NT2/D1 (cell line): Measurements from ENCODE around the gene OLFML2A.

Experiments used
- SUZ12 ChIP-seq: IDR thresholded peaks from 2 replicates; pipeline ENCODE4 v1.6.1; 2011; ENCODE audit not compliant: insufficient read length, insufficient read depth; ENCODE audit errors: extremely low read depth
- YY1 ChIP-seq: IDR thresholded peaks from 2 replicates; pipeline ENCODE4 v1.6.1; 2011; ENCODE audit not compliant: insufficient read length, insufficient read depth
- ZNF274 ChIP-seq: IDR thresholded peaks from 2 replicates; pipeline ENCODE4 v1.6.1; 2011; ENCODE audit warnings: mild to moderate bottlenecking, low read depth, low read length

DNA sequence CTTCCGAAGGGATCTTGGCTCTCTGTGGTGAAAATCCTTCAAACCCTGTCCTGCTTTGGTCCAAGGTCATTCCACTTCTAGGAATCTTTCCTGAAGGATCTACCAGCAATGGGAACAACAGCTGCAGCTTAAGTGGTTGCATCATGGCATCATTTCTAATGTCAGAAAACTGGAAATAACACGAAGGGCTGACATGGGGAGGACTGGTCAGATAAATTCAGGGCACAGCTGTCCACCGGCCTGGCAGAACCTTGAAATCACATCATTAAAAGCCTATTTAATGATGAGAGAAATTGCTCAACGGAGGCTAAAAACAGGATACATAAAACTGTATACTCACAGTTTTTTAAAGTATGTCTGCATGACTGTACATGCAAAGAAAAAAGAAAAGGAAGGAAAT is 28.3 kb downstream of the OLFML2A start:
- no peak for TF ChIP-seq ZNF274
- no peak for TF ChIP-seq YY1
- no peak for TF ChIP-seq SUZ12
